ENCODE results near the gene PLXDC1. TPM values are rescaled to one million over a fixed set of nuclear protein-coding genes. Genes with fewer than 3 reads are reported as not detected.

The PLXDC1 gene
- total and polyA plus RNA-seq, 12 donors = 1.3 to 5.6 (median 3.9) TPM

DNA sequence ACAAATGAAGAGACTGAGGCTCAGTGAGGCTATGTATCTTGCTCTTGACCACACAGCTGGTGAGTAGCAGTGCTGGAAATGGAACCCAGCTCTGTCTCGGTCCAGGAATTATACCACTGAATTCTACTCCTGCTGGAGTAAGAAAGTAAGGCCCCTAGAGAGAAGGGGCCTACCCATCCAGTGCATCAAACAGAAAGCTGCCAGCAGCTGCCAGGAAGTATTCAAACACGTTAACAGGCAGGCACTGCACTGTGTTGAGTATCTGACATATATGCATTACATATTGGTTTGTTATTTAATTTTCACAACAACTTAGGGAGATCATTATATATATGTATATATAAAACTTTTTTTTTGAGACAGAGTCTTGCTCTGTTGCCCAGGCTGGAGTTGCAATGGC lies 10.5 kb upstream of the PLXDC1 start:
- Histone ChIP-seq H3K9me3 (replicated peaks in 1 of 3) (no peaks in the 10 kb centered on the region), H3K27ac (no peak overlapping the region), H3K4me1 (replicated peaks in 1 of 2) (peaks cover 0 to 7% of the 10 kb centered on the region in 2 donors), H3K4me3 (no peak overlapping the region), H3K27me3 (peaks cover 12% of the 10 kb centered on the region), H3K36me3 (replicated peaks in 1 of 2) (no peaks in the 10 kb centered on the region)
- no peak for DNase-seq
- TF ChIP-seq, protein P1, sequence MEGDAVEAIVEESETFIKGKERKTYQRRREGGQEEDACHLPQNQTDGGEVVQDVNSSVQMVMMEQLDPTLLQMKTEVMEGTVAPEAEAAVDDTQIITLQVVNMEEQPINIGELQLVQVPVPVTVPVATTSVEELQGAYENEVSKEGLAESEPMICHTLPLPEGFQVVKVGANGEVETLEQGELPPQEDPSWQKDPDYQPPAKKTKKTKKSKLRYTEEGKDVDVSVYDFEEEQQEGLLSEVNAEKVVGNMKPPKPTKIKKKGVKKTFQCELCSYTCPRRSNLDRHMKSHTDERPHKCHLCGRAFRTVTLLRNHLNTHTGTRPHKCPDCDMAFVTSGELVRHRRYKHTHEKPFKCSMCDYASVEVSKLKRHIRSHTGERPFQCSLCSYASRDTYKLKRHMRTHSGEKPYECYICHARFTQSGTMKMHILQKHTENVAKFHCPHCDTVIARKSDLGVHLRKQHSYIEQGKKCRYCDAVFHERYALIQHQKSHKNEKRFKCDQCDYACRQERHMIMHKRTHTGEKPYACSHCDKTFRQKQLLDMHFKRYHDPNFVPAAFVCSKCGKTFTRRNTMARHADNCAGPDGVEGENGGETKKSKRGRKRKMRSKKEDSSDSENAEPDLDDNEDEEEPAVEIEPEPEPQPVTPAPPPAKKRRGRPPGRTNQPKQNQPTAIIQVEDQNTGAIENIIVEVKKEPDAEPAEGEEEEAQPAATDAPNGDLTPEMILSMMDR (IDR thresholded peaks at IDR 0.05) = no peak
- no peak for TF ChIP-seq POLR2A (IDR thresholded peaks at IDR 0.05)
- 67 to 77% (median 75%) methylated on average over 1 to 2 of the region's 2 CpGs for WGBS, 4 donors
- intact Hi-C loops (cut with DNase I) = no loop called here

DNA sequence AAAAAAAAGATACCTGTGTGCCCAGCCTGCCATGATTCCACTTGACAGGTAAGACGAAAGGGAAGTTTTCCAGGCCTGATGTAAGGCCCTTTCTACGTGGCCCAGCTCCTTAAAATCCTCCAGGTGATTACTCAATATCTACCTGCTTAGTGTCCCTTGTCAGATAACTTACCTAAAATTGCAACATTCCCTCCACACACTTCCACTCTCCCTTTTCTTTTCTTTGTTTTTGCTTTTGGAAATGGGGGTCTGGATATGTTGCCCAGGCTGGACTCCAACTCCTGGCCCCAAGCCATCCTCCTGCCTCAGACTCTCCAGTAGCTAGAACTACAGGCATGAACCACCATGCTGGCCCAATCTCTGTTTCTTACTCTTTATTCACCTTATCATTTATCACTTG lies 7.2 kb upstream of the PLXDC1 start:
- Histone ChIP-seq H3K4me3 (no peak overlapping the region), H3K27ac (no peak overlapping the region), H3K4me1 (replicated peaks in 1 of 2) (no peaks in the 10 kb centered on the region), H3K27me3 (no peaks in the 10 kb centered on the region), H3K9me3 (replicated peaks in 1 of 3) (no peaks in the 10 kb centered on the region), H3K36me3 (replicated peaks in 1 of 2) (no peaks in the 10 kb centered on the region)
- TF ChIP-seq, protein P1 (IDR thresholded peaks at IDR 0.05) = no peak
- TF ChIP-seq POLR2A (IDR thresholded peaks at IDR 0.05) = no peak
- 88 to 98% (median 93%) methylated on average over 2 of the region's 2 CpGs for WGBS, 4 donors
- intact Hi-C loops (cut with DNase I) = loop anchor here in 1 of 2 donors (10.0 kb wide), 1 partner anchor 284 kb away; the partner anchor contains the start of gene LASP1
- no peak for DNase-seq

DNA sequence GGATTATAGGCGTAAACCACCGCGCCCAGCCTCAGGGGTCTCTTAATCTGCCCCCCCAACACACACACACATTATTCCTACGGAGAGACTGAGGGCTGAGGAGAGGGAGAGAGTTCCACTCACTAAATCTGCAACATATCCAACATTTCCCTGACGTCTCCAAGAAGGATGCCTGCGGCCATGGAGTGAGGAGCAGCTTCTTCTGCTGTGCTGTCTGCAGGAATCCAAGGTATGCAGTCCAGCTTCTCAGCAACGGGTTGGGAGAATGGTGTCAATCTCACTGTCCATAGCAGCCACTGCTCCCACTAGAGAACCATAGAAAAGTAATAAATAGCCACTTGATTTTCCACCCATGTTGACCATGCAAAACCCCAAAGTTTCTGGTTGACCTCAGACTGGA lies 5.1 kb upstream of the PLXDC1 start:
- Histone ChIP-seq H3K36me3 (replicated peaks in 1 of 2) (no peaks in the 10 kb centered on the region), H3K4me1 (replicated peaks in 1 of 2) (peaks cover 6 to 12% of the 10 kb centered on the region in 2 donors), H3K27me3 (no peaks in the 10 kb centered on the region), H3K9me3 (replicated peaks in 1 of 3) (no peaks in the 10 kb centered on the region), H3K27ac (no peak overlapping the region), H3K4me3 (no peak overlapping the region)
- no peak for DNase-seq
- TF ChIP-seq, protein P1 (IDR thresholded peaks at IDR 0.05) = no peak
- intact Hi-C loops (cut with DNase I) = loop anchor here in 1 of 2 donors (10.0 kb wide), 1 partner anchor 282 kb away; the partner anchor contains the start of gene LASP1
- 73 to 94% (median 83%) methylated on average over 3 to 7 of the region's 7 CpGs for WGBS, 4 donors

DNA sequence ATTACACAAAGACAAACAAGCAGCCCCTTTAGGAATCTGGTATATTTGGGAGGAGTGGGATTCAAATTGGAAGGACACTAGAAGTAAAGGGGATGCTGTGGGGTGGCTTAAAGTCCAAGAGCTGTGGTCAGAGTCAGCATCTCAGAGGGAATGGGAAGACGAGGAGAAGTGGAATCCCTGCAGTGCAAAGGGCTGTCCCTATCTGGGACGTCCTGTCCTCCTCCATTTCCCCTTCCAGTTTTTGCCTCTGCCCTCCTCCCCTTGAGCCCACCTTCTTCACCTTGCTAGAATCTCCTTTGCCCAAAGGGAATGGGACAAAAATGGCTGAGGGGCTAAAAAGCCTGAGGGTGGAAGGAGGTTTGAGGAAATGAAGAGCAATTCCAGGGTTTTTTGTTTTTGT lies 4.2 kb upstream of the PLXDC1 start:
- DNase-seq = no peak
- Histone ChIP-seq H3K4me3 (no peak overlapping the region), H3K36me3 (replicated peaks in 1 of 2) (no peaks in the 10 kb centered on the region), H3K27ac (no peak overlapping the region), H3K9me3 (replicated peaks in 1 of 3) (no peaks in the 10 kb centered on the region), H3K4me1 (replicated peaks in 1 of 2) (peaks cover 9 to 12% of the 10 kb centered on the region in 2 donors), H3K27me3 (no peaks in the 10 kb centered on the region)
- intact Hi-C loops (cut with DNase I) = loop anchor here in 1 of 2 donors (10.0 kb wide), 1 partner anchor 281 kb away; the partner anchor contains the start of gene LASP1
- 39 to 56% (median 47%) methylated on average over 2 of the region's 2 CpGs for WGBS, 4 donors
- TF ChIP-seq, protein P1 (IDR thresholded peaks at IDR 0.05) = no peak
- TF ChIP-seq POLR2A (IDR thresholded peaks at IDR 0.05) = no peak

All from adrenal gland (tissue), 12 donors.